Tibial nerve (tissue), 4 donors: Measurements from ENCODE around the gene NTSR1. TPM values are rescaled to one million over a fixed set of nuclear protein-coding genes. Genes with fewer than 3 reads are reported as not detected.
A peak's percentile ranks its signal among the peaks of the same experiment; 100 is the strongest.

ENCODE experiments used
- DNase-seq, 2 donors: peaks; one replicate each; pipeline ENCODE4 v3.0.0-alpha.2; 2019; ENCODE audit warnings: low spot score in 2 of 2
- H3K27ac ChIP-seq, 4 donors: fragments of 200-600 bp; sonication (generic) in 3 of 4; one replicate each; pipeline ENCODE4 v1.5.1; 2017 to 2019; ENCODE audit warnings: mild to moderate bottlenecking in 1 of 4
- H3K27me3 ChIP-seq, 2 donors: fragments of 200-600 bp; sonication (generic) in 1 of 2; one replicate each; pipeline versions ENCODE4 v1.5.1 to v1.6.0; 2017 to 2019
- H3K36me3 ChIP-seq, 3 donors: fragments of 200-600 bp; sonication (generic); one replicate each; pipeline ENCODE4 v1.5.1; 2018 to 2019
- H3K4me1 ChIP-seq, 4 donors: fragments of 200-600 bp; sonication (generic) in 3 of 4; one replicate each; pipeline ENCODE4 v1.5.1; 2017 to 2019
- H3K4me3 ChIP-seq, 4 donors: fragments of 200-600 bp; sonication (generic) in 3 of 4; one replicate each; pipeline ENCODE4 v1.5.1; 2017 to 2019; ENCODE audit warnings: mild to moderate bottlenecking in 1 of 4, moderate library complexity in 1 of 4
- H3K9me3 ChIP-seq, 4 donors: fragments of 200-600 bp; sonication (generic) in 3 of 4; one replicate each; pipeline ENCODE4 v1.5.1; 2017 to 2019
- CTCF ChIP-seq, 5 experiments: fragments of 200-600 bp in 3 of 5; fragments of 450-650 bp in 2 of 5; sonication (generic) in 3 of 5; IDR thresholded peaks; one replicate each; pipeline ENCODE4 v1.5.1; 2016 to 2019; ENCODE audit warnings: antibody characterized with exemption in 5 of 5, mild to moderate bottlenecking in 3 of 5, moderate library complexity in 2 of 5
- EP300 ChIP-seq, 2 donors: sonication (generic); formaldehyde crosslinking; IDR thresholded peaks; one replicate each; pipeline ENCODE4 v1.6.1; 2017; ENCODE audit warnings: antibody characterized with exemption in 2 of 2, mild to moderate bottlenecking in 1 of 2
- POLR2A ChIP-seq, 2 donors: fragments of 450-650 bp; IDR thresholded peaks; one replicate each; pipeline ENCODE4 v1.6.1; 2017; ENCODE audit warnings: antibody characterized with exemption in 2 of 2, mild to moderate bottlenecking in 2 of 2, moderate library complexity in 2 of 2
- WGBS, 2 donors: methylation state at CpG; one replicate each; pipeline ENCODE4 v1.1.5; 2018; 5-methylcytosine and 5-hydroxymethylcytosine counted together
- total RNA-seq, 4 donors: library from RNA; depleted of rRNA; stranded (reverse); fragments of >200 nt; gene quantifications; one replicate each; pipeline ENCODE4 v1.1.0, GENCODE V29; 2016

Gene NTSR1
- total RNA-seq, 4 donors from 2014 or later, result 0.30 TPM; not detected in 3

- WGBS, 2 donors, result 91 to 94% methylated on average over 12 of the region's 12 CpGs
- no peak overlapping the region for H3K27ac ChIP-seq
- no peak for DNase-seq
These were observed 81.4 kb downstream of the NTSR1 start for GRCh38 chr20:62790075-62790474.

GRCh38 chr20:62791301-62792181 is 82.9 kb downstream of the NTSR1 start:
- no peaks in the 10 kb centered on the region for H3K36me3 ChIP-seq
- no peaks in the 10 kb centered on the region for H3K9me3 ChIP-seq
- H3K4me1 ChIP-seq, result peaks cover 0 to 43% (median 8%) of the 10 kb centered on the region in 4 donors
- peak; percentile 60 to 81 for DNase-seq
- TF ChIP-seq CTCF (IDR thresholded peaks at IDR 0.05) (peak; percentile 79 to 93 (median 89)), EP300 (IDR thresholded peaks at IDR 0.05) (no peak), POLR2A (IDR thresholded peaks at IDR 0.05) (no peak)
- WGBS, 2 donors, result 32 to 37% methylated on average over 19 to 22 of the region's 23 CpGs
- H3K27me3 ChIP-seq, result peaks cover 0 to 1% of the 10 kb centered on the region in 2 donors
- H3K27ac ChIP-seq, result peak overlapping the region in 1 of 4 donors; percentile 98
- H3K4me3 ChIP-seq, result no peak overlapping the region

More at GRCh38 chr20:62790075-62790474, 81.4 kb downstream of the NTSR1 start:
- no peaks in the 10 kb centered on the region for H3K9me3 ChIP-seq
- H3K4me1 ChIP-seq, result peaks cover 0 to 44% (median 8%) of the 10 kb centered on the region in 4 donors
- TF ChIP-seq CTCF (IDR thresholded peaks at IDR 0.05) (no peak), EP300 (IDR thresholded peaks at IDR 0.05) (no peak), POLR2A (IDR thresholded peaks at IDR 0.05) (no peak)
- no peak overlapping the region for H3K4me3 ChIP-seq
- no peaks in the 10 kb centered on the region for H3K36me3 ChIP-seq
- H3K27me3 ChIP-seq, result peaks cover 0 to 5% of the 10 kb centered on the region in 2 donors

GRCh38 chr20:62792182-62792939 is 83.7 kb downstream of the NTSR1 start:
- Histone ChIP-seq H3K27me3 (no peaks in the 10 kb centered on the region), H3K36me3 (peaks cover 0 to 2% (median 0%) of the 10 kb centered on the region in 3 donors), H3K9me3 (no peaks in the 10 kb centered on the region), H3K27ac (peak overlapping the region in 1 of 4 donors; percentile 98), H3K4me3 (no peak overlapping the region), H3K4me1 (peaks cover 3 to 50% (median 12%) of the 10 kb centered on the region in 4 donors)
- no peak for DNase-seq
- TF ChIP-seq CTCF (IDR thresholded peaks at IDR 0.05) (no peak), EP300 (IDR thresholded peaks at IDR 0.05) (no peak), POLR2A (IDR thresholded peaks at IDR 0.05) (no peak)
- WGBS, 2 donors, result 75% methylated on average over 9 of the region's 9 CpGs

GRCh38 chr20:62792940-62793756 is 84.5 kb downstream of the NTSR1 start:
- peaks cover 0 to 9% (median 0%) of the 10 kb centered on the region in 3 donors for H3K36me3 ChIP-seq
- TF ChIP-seq CTCF (IDR thresholded peaks at IDR 0.05), result no peak
- TF ChIP-seq EP300 (IDR thresholded peaks at IDR 0.05), result no peak
- TF ChIP-seq POLR2A (IDR thresholded peaks at IDR 0.05), result no peak
- WGBS, 2 donors, result 82 to 88% methylated on average over 21 to 22 of the region's 22 CpGs
- DNase-seq, result no peak
- no peaks in the 10 kb centered on the region for H3K9me3 ChIP-seq
- H3K4me3 ChIP-seq, result peak overlapping the region in 1 of 4 donors; percentile 87
- H3K27ac ChIP-seq, result peak overlapping the region; percentile 87 to 98 (median 96)
- peaks cover 3 to 51% (median 16%) of the 10 kb centered on the region in 4 donors for H3K4me1 ChIP-seq
- H3K27me3 ChIP-seq, result no peaks in the 10 kb centered on the region
